A549 (cell line): ENCODE results near the gene SLC1A2. TPM values are rescaled to one million over a fixed set of nuclear protein-coding genes. Genes with fewer than 3 reads are reported as not detected.

Source experiments
- ATAC-seq, 2 experiments: fragments of 200-7000 bp in 1 of 2; fragments of >200 bp in 1 of 2; cut with Nextera tagmentation in 1 of 2; cut with Tn5 transposase in 1 of 2; 3 replicates each; pipeline versions ENCODE4 v1.8.0 to v1.9.1; 2018 to 2020; ENCODE audit warnings: mild to moderate bottlenecking in 1 of 2, moderate library complexity in 1 of 2
- CTCF ChIA-PET: fragments of 300-600 bp; sonication (Branson Sonifier 250); formaldehyde crosslinking; extraction: SDS; loops from one replicate; lab custom pipeline; 2021; ENCODE audit warnings: antibody characterized with exemption, inconsistent platforms; lab: Yijun Ruan, JAX
- POLR2A ChIA-PET: fragments of 350-600 bp; formaldehyde crosslinking; extraction: SDS; loops from one replicate; lab custom pipeline; 2021; ENCODE audit warnings: antibody characterized with exemption, inconsistent platforms; lab: Yijun Ruan, JAX
- DNase-seq, 2 experiments: peaks; one replicate each; pipeline versions ENCODE4 v3.0.0 to v3.0.0-alpha.2; 2011 to 2016; ENCODE audit warnings: low read depth in 1 of 2, low spot score in 1 of 2
- FAIRE-seq: peaks from 2 replicates; lab custom pipeline; 2011; peaks lifted over from hg19 to GRCh38; lab: Jason Lieb, UNC
- H3K27ac ChIP-seq, 2 experiments: fragments of >200 bp; sonication (Bioruptor Twin); formaldehyde crosslinking; 3 replicates each; pipeline ENCODE4 v1.5.1; 2016 to 2017
- H3K4me1 ChIP-seq: fragments of >200 bp; sonication (Bioruptor Twin); formaldehyde crosslinking; 3 replicates; pipeline ENCODE4 v1.6.1; 2016
- H3K4me2 ChIP-seq: fragments of >200 bp; sonication (Bioruptor Twin); formaldehyde crosslinking; 3 replicates; pipeline ENCODE4 v1.6.1; 2016
- H3K4me3 ChIP-seq: fragments of >200 bp; sonication (Bioruptor Twin); formaldehyde crosslinking; 3 replicates; pipeline ENCODE4 v1.5.1; 2016
- H3K9me3 ChIP-seq: fragments of >200 bp; sonication (Bioruptor Twin); formaldehyde crosslinking; 3 replicates; pipeline ENCODE4 v1.6.1; 2016
- BCL3 ChIP-seq: fragments of >200 bp; sonication (Bioruptor Twin); formaldehyde crosslinking; IDR thresholded peaks from 3 replicates; pipeline ENCODE4 v1.6.1; 2016
- CHD2 ChIP-seq: fragments of 150-350 bp; IDR thresholded peaks from 2 replicates; pipeline ENCODE4 v1.6.1; 2014; ENCODE audit warnings: low read length; ENCODE audit not compliant: partially characterized antibody
- CHD4 ChIP-seq: fragments of 200-600 bp; sonication (generic); IDR thresholded peaks from 2 replicates; pipeline ENCODE4 v1.6.1; 2016; ENCODE audit warnings: antibody characterized with exemption, mild to moderate bottlenecking, borderline replicate concordance
- E2F6 ChIP-seq: IDR thresholded peaks from 2 replicates; pipeline ENCODE4 v1.6.1; 2012; ENCODE audit warnings: low read depth, borderline replicate concordance
- EHF ChIP-seq: fragments of 250-450 bp; sonication (Bioruptor Pico); IDR thresholded peaks from 2 replicates; pipeline ENCODE4 v1.5.0; 2020; ENCODE audit warnings: mild to moderate bottlenecking
- ELK1 ChIP-seq: fragments of 150-350 bp; IDR thresholded peaks from 2 replicates; pipeline ENCODE4 v1.6.1; 2014; ENCODE audit warnings: low read depth, mild to moderate bottlenecking, low read length
- EP300 ChIP-seq, 2 experiments: fragments of >200 bp; sonication (Bioruptor Twin); formaldehyde crosslinking; IDR thresholded peaks; 2 replicates in 1 of 2; 3 replicates in 1 of 2; pipeline ENCODE4 v1.6.1; 2016 to 2017
- ESRRA ChIP-seq: fragments of 150-350 bp; IDR thresholded peaks from 2 replicates; pipeline ENCODE4 v1.6.1; 2014; ENCODE audit warnings: mild to moderate bottlenecking, low read length, borderline replicate concordance
- HDAC2 ChIP-seq: fragments of 200-600 bp; sonication (generic); IDR thresholded peaks from 2 replicates; pipeline ENCODE4 v1.6.1; 2016
- HES2 ChIP-seq: fragments of >200 bp; sonication (Bioruptor Twin); formaldehyde crosslinking; IDR thresholded peaks from 2 replicates; pipeline ENCODE4 v1.6.1; 2016
- HOXA7 ChIP-seq: fragments of 250-450 bp; sonication (Bioruptor Pico); IDR thresholded peaks from 2 replicates; pipeline ENCODE4 v1.5.0; 2020; ENCODE audit warnings: mild to moderate bottlenecking, moderate library complexity
- KDM5A ChIP-seq: fragments of 200-600 bp; sonication (generic); IDR thresholded peaks from 2 replicates; pipeline ENCODE4 v1.6.1; 2016; ENCODE audit warnings: antibody characterized with exemption, mild to moderate bottlenecking
- MAX ChIP-seq: IDR thresholded peaks from 2 replicates; pipeline ENCODE4 v1.6.1; 2012
- MYC ChIP-seq: IDR thresholded peaks from 2 replicates; pipeline ENCODE4 v1.6.1; 2012; ENCODE audit warnings: mild to moderate bottlenecking, inconsistent platforms, low read length, improper control_type of control experiment, borderline replicate concordance
- NPAS2 ChIP-seq: fragments of 250-450 bp; sonication (Bioruptor Pico); IDR thresholded peaks from 2 replicates; pipeline ENCODE4 v1.8.0; 2022; ENCODE audit warnings: mild to moderate bottlenecking, moderate library complexity, borderline replicate concordance
- RAD21 ChIP-seq, 2 experiments: fragments of >200 bp in 1 of 2; sonication (Bioruptor Twin) in 1 of 2; formaldehyde crosslinking in 1 of 2; IDR thresholded peaks in 1 of 2; conservative IDR thresholded peaks in 1 of 2; 2 replicates in 1 of 2; 3 replicates in 1 of 2; pipeline ENCODE4 v1.6.1; 2012 to 2018; ENCODE audit warnings: inconsistent platforms in 1 of 2
- RARB ChIP-seq: fragments of 250-450 bp; sonication (Bioruptor Pico); IDR thresholded peaks from 2 replicates; pipeline ENCODE4 v1.8.0; 2021; ENCODE audit warnings: mild to moderate bottlenecking, moderate library complexity
- TFCP2L1 ChIP-seq: fragments of 250-450 bp; sonication (Bioruptor Pico); IDR thresholded peaks from 2 replicates; pipeline ENCODE4 v1.5.0; 2021; ENCODE audit warnings: mild to moderate bottlenecking
- WGBS: methylation state at CpG from one replicate; pipeline ENCODE4 v1.1.6; 2017; ENCODE audit errors: missing lambda C conversion rate; 5-methylcytosine and 5-hydroxymethylcytosine counted together
- polyA plus RNA-seq, 4 experiments: library from polyadenylated mRNA; depleted of rRNA in 3 of 4; stranded (reverse); fragments of >200 nt; fragmentation: RNase III in 1 of 4; extraction: RNeasy Plus Mini Kit Qiagen cat#74134 plus additional on column Dnase treatment in 1 of 4; gene quantifications; 2 replicates in 3 of 4; 3 replicates in 1 of 4; pipeline ENCODE4 v1.2.3, GENCODE V29; 2011 to 2017

Gene SLC1A2
- polyA plus RNA-seq, 2 of the 4 experiments (the other 2 are of a cell fraction): 0.01 to 0.14 TPM

- no peak for FAIRE-seq
- H3K4me2 ChIP-seq: no peak overlapping the region
- no peak overlapping the region for H3K4me3 ChIP-seq
- ChIA-PET CTCF (interaction anchor here (1.9 kb wide), 1 partner anchor 14 kb away, joined by 4 read pairs; no protein-coding TSS in a partner anchor), POLR2A (no interaction called here)
- TF ChIP-seq NPAS2 (no peak), RARB (CRISPR knock-in tag) (no peak), HDAC2 (no peak), RAD21 (conservative IDR thresholded peaks at IDR 0.05 in 1 of 2, IDR thresholded peaks at IDR 0.05 in 1 of 2) (no peak), ELK1 (no peak), EHF (CRISPR knock-in tag) (no peak), HES2 (no peak), BCL3 (no peak), EP300 (IDR thresholded peaks at IDR 0.05) (no peak), MYC (no peak), KDM5A (no peak), TFCP2L1 (CRISPR knock-in tag) (no peak), CHD4 (no peak)
- DNase-seq: no peak
- no peak for ATAC-seq
- H3K27ac ChIP-seq: no peak overlapping the region
- H3K9me3 ChIP-seq: no peaks in the 10 kb centered on the region
- 53% methylated on average over 2 of the region's 2 CpGs for WGBS
- no peaks in the 10 kb centered on the region for H3K4me1 ChIP-seq
Observed at GRCh38 chr11:35321111-35321510, 98.2 kb downstream of the SLC1A2 start.

GRCh38 chr11:35318977-35319925, 100.1 kb downstream of the SLC1A2 start:
- Histone ChIP-seq H3K27ac (no peak overlapping the region), H3K4me2 (no peak overlapping the region), H3K4me1 (no peaks in the 10 kb centered on the region), H3K9me3 (no peaks in the 10 kb centered on the region), H3K4me3 (no peak overlapping the region)
- WGBS: 60% methylated on average over 5 of the region's 5 CpGs
- ATAC-seq: no peak
- DNase-seq: no peak
- no peak for FAIRE-seq
- ChIA-PET CTCF (interaction anchor here (1.0 to 1.9 kb wide), 3 partner anchors 16 to 95 kb away, joined by 3 to 4 read pairs (median 3); no protein-coding TSS in a partner anchor), POLR2A (no interaction called here)
- no peak for TF ChIP-seq CHD2
- no peak for TF ChIP-seq ELK1
- TF ChIP-seq, all 56 proteins: peak for 0

GRCh38 chr11:35318309-35318708, 101.0 kb downstream of the SLC1A2 start:
- DNase-seq: no peak
- FAIRE-seq: no peak
- no peak for ATAC-seq
- Histone ChIP-seq H3K27ac (no peak overlapping the region), H3K4me3 (no peak overlapping the region), H3K9me3 (no peaks in the 10 kb centered on the region), H3K4me1 (no peaks in the 10 kb centered on the region), H3K4me2 (no peak overlapping the region)
- 27% methylated on average over 1 of the region's 1 CpG for WGBS
- ChIA-PET CTCF (interaction anchor here (1.0 to 1.4 kb wide), 4 partner anchors 8 to 96 kb away, joined by 3 read pairs; no protein-coding TSS in a partner anchor), POLR2A (no interaction called here)
- TF ChIP-seq RAD21 (conservative IDR thresholded peaks at IDR 0.05 in 1 of 2, IDR thresholded peaks at IDR 0.05 in 1 of 2) (no peak), ESRRA (no peak), E2F6 (no peak), MAX (no peak), CHD2 (no peak), HOXA7 (CRISPR knock-in tag) (no peak)
